Endothelial cell of umbilical vein (primary cell): Measurements from ENCODE around the gene HAX1.

ENCODE experiments used
- CTCF ChIP-seq, 2 donors: IDR thresholded peaks; 1 replicate in 1 of 2; 2 replicates in 1 of 2; pipeline ENCODE4 v1.5.1; 2011; ENCODE audit warnings: low read length in 2 of 2, mild to moderate bottlenecking in 2 of 2, moderate library complexity in 2 of 2, control low read depth in 1 of 2, inconsistent platforms in 1 of 2, low read depth in 1 of 2; ENCODE audit not compliant: insufficient read depth in 1 of 2; ENCODE audit errors: extremely low read depth in 1 of 2
- EZH2 ChIP-seq: IDR thresholded peaks from 2 replicates; pipeline ENCODE4 v1.6.1; 2012; ENCODE audit warnings: borderline replicate concordance, low read depth, mild to moderate bottlenecking, moderate library complexity, low read length, inconsistent platforms; ENCODE audit not compliant: severe bottlenecking
- POLR2A ChIP-seq: IDR thresholded peaks from 2 replicates; pipeline ENCODE4 v1.6.1; 2012; ENCODE audit warnings: low read depth, mild to moderate bottlenecking, control low read depth, low read length
- POLR2AphosphoS5 ChIP-seq: IDR thresholded peaks from 2 replicates; pipeline ENCODE4 v1.6.1; 2012; ENCODE audit warnings: low read depth, mild to moderate bottlenecking, control low read depth, low read length, moderate library complexity; ENCODE audit not compliant: insufficient read depth

DNA sequence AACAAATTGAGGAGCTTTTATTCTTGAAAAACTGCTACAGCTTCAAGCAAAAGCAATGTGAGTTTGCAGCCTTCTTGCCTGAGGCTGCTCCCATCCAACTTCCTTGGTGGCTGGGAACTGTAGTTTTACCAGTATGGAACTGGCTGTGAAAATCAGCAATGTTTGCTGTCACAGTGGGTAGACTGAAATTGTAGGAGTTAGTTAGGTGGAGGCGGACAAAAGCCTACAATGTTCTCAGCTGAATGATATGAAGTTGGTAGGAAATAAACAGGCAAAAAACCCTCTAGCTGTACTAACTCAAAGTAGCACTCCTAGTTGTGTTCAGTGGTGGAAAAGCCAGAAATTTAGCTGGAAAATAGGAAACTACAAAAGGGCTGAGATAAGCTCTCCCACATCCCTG is 18.5 kb downstream of the HAX1 start:
- TF ChIP-seq CTCF (IDR thresholded peaks at IDR 0.05; ENCODE audit: extremely low read depth in 1 of 2, insufficient read depth in 1 of 2, low read depth in 1 of 2, low read length in 2 of 2) (no peak), POLR2AphosphoS5 (no peak), POLR2A (no peak), EZH2 (no peak)
